ENCODE data around the gene CKMT1A.
"Not testable (repeated sequence)": the region's sequence is repeated elsewhere in the genome, so short reads cannot be mapped to it uniquely, and the experiment has no call there.

The CKMT1A gene

DNA sequence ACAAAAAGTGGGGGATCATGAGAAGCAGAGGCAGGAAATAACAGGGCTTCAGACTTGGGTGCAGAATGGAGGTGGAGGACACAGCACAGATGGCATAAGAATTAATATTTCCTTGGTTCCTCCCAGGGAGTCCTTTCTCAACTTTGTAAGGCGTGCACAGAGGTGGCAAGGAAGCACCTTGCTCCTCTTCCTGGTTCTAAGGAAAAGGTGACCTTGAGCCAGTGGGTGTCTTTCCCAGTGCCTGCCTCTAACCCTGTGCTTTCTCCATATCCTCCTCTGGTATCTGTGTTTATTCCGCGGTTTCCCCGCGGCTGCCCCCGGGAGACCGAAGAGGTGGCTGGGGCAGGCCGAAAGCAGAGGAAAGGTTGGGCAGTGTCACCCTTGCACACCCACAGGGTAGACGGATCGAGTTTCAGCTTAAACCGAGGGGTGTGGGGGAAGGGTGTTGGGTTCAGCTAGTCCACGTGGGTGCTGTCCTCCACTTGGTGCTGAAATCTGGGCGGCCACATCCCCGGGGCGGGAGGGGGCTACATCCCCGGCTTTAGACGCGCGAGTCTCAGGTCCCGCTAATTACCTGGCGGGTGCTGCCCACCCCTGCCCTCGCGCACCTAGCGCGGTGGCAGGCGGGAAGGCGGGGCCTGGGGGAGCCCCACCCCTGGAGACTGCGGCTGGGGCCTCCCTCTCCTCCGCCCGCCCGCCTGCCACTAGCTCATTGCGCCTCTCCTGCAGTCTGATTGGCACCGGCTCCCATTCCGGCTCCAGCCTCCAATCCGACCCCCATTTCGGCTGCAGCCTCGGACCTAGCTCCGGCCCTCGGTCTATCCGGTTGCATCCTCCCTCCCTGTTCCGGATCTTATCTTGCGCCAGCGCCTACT is at the start of gene CKMT1A:
CKMT1A (plus strand) TSS at position 712 of the 875 bp plus-strand sequence. CDS start 192 bp downstream, outside the sequence.
- DNase-seq (ENCODE audit: low read depth) = not testable (repeated sequence)

DNA sequence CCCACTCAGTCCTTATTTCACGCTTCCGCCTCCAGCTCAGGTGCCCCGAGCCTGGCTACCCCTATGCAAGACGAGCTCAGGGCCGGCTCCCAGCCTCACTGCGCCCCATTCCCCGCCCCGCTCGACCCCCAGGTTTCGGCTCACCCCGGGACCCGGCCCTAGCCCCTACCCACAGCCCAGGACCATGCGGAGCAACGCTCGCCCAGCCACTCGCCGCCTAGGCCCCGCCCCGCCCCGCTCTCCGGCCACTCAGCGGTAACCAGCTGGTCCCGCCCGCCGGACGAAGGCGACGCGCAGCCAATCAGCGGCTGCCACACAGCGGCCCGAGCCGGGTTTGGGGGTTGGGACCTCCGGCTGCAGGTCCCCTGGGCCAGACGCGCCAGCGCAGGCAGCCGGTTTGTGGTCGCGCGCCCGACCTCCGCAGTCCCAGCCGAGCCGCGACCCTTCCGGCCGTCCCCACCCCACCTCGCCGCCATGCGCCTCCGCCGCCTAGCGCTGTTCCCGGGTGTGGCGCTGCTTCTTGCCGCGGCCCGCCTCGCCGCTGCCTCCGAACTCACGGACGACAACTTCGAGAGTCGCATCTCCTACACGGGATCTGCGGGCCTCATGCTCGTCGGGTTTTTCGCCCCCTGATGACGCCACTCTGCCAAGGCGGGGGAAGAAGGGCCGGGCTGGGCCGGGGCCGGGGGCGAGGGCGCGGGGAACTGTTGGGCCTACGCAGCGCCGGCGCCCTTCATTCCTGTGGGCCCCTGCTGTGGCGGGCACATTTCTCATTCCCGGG is 44.8 kb upstream of the CKMT1A start, which contains the start of gene CATSPER2:
CATSPER2 (minus strand) TSS at position 196 of the 781 bp plus-strand sequence. CDS start 783 bp downstream, outside the sequence.
- no peak for DNase-seq (ENCODE audit: low read depth)

DNA sequence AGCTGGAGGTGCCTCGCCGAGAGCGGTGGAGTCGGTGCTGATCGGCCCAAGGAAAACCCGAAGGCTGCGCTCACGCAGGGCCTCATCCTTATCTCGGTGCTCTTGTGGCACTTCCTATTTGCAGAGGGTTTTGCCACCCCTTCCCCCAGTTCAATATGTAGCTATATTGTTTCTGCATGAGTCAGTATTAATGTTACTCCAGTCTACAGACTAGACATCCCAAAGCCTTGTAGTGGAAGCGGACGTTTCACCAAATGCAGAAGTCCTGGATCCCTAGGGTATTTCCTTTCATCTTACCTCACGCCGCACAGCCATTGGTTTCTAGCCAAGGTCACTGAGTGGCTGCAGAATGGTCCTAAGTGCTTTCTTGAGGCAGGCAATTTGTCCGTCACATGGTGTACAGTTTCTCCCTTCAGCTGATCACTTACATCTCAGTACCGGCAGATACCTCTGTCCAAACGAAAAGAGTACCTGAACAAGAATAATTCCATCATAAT is 44.2 kb upstream of the CKMT1A start:
- DNase-seq (ENCODE audit: low read depth) = not testable (repeated sequence)

DNA sequence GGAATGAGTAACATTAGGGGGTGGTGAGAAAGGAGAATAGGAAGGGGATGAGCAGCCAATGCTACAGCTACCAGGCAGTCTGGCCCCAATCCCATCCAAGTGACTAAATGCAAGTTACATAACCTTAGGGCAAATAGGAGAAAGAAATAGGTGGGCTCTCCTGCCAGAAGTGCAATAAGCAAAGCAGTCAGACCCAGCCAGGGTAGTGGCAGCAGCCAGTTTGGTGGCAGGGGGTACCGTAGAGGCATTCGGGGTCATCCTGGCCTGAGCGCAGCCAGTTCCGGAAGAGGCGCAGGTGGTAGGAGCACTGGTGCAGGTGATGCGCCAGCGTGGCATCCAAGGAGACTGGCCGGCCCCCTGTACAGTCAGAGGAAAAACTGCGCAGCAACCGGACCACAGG is 33.9 kb upstream of the CKMT1A start:
- DNase-seq (ENCODE audit: low read depth) = not testable (repeated sequence)

DNA sequence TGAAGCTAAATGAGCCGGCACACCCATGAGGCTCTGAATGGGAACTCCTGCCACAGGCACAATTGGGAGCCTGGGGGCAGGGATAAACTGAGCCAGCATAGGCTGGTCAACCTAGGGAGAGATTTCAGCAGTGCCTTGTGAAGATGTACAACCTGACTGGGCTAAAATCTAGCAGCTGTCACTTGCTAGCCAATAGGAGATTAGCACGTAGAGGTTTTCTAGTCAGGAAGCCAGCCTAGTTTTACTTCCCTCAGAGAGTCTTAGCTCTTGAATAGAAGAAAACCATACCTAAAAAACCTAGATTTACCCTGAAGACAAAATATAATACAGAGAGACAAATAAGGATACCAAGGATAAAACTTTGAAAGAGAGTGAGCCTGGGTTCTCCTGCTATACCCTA is 31.4 kb upstream of the CKMT1A start:
- not testable (repeated sequence) for DNase-seq (ENCODE audit: low read depth)

DNA sequence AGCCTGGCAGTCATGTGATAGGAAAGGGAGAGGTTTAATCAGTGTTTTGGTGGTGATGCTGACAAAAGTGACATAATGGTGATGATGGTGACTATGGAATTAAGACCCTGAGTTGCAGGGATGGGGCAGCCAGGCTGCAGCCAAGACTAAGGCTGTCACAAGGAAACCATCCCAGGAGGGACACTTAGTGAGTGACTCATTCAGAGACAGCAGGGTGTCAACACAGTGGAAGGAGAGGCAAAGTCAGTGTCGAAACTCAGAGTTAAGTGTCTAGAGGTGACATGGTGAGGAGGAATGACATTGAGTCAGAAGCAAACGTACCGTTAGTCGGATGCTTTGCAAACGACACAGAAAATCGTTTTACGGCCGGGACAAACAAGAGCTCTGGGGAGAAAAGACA is 30.3 kb upstream of the CKMT1A start:
- not testable (repeated sequence) for DNase-seq (ENCODE audit: low read depth)

DNA sequence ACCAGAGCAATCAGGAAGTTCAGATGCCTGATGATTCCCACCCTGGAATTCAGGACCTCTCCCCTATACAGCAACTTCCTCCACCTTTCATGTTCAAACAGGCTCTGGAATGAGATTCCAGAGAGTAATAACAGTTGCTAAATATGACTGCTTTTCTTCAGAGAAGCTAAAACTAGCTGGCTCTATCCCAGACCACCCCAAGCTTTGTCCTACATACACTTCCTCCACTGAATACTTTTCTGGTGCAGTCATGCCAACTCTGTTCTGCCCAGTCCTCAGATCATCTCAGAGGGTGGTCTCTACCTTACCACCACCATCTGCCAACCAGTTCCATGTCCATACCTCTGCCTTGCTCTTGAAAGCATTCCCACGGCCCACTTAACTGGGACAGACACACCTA is 27.5 kb upstream of the CKMT1A start:
- not testable (repeated sequence) for DNase-seq (ENCODE audit: low read depth)

DNA sequence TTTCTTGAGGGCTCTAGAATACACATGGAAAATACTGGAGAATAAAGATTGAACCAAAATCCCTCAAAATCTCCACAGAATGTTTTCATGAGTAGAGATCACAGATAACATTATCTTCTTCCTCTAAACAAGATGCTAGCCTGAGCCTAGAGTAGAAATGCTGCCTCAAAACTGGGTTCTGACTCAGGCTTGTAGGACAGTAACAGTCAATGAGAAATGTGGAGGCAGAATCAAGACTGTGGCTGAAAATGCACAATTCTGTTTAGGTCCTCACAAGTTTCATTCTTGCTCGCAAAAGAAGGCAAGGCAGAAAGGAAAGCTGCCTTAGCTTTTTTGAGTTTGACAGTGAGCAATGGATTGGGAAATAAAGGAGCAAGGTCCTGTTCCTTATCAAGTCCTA is 19.5 kb upstream of the CKMT1A start:
- DNase-seq (ENCODE audit: low read depth) = not testable (repeated sequence)

DNA sequence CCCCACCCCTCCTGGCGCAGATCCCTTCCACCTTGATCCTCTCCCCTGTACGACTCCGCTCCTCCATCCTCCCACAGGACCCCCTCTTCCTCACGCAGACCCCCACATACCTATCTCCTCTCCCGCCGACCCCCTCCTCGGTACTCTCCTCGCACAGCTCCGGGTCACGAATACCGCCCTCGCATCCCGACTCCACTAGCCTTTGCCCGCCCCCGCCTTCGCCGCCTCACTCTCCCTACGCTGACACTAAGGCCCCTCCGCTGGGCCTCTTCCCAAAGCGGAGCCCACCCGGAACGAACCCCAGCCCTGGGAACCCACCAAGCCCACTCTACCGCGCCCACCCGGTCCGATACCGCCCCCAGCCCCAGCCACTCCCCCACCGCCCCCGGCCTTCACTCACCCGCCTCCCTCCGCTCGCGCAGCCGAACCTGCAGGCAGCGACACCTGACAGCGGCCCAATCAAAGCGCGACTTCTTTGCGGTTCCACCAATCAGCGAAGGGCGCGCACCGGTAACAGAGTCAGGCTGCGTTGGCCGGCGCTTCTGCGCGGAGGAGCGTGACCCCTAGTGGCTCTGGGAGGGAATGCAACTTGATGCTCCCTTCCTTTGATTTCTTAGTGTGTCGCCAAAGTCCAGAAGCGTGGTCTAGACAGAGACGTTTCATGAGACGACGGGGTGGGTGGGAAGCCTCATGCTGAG is 3.9 kb upstream of the CKMT1A start:
- not testable (repeated sequence) for DNase-seq (ENCODE audit: low read depth)

DNA sequence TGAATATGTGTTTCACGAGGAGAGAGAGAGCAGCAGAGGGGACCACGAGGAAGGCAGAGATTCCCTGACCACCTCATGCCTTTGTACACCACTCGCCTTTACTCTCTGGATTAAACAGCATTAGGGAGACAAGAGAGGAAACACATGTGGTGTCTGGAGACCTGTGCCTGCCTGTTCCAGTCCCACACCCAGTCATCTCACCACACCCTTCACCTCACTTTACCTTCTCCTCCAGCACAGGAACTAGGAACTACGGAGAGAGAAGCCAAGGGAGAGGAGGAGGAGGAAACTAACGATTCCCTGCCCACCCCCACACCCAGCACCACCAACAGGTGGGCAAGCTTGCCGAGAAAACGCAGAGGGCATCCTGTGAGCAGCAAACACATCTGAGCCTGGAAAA is 980 bp upstream of the CKMT1A start:
- DNase-seq (ENCODE audit: low read depth) = not testable (repeated sequence)

DNA sequence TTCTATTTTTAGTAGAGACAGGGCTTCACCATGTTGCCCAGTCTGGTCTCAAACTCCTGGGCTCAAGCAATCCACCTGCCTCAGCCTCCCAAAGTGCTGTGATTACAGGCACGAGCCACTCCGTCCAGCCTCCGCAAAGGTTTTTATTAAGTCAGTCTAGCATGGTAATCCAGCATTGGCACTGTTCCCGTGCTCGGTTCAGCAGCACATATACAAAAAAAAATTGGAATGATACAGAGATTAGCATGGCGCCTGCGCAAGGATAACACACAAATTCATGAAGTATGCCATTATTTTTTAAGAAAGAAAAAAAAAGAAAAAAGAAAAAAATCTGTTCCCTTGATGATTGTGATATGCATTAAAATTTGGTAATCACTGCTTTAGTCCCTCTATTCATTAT is 8.5 kb downstream of the CKMT1A start:
- no peak for DNase-seq (ENCODE audit: low read depth)

DNA sequence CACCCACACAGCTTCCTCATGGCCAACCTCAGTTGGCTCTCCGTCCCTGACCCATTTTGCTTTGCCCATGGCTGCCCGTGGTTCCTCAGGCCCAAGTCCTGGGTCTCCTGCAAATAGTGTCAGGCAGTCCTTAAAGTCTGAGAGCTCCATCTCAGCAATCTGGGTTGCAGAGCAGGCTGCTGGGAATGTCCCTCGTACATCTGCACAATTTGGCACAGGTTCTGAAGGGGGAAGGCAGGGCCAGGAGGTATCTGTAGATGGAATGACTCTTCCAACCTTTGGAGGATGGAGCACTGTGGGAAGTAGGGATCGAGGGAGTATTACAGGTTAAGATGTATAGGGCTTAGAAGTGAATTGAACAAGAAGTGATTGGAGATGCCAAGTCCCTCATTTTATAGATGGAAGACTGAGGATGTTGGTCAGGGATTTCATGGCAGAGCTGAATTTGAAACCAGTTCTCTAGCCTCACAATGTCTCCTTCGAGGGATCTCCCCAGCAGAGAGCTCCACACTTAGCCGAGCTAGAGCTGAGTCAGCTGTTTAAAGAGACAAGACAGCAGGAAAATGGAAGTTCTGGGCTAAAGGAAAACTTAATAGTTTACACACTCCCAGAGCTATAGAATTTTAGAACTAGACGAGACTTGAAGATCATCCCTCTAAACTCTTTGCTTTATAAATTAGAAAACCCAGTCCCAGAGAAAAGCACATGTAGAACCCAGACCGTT is 9.2 kb downstream of the CKMT1A start:
- DNase-seq (ENCODE audit: low read depth) = no peak

DNA sequence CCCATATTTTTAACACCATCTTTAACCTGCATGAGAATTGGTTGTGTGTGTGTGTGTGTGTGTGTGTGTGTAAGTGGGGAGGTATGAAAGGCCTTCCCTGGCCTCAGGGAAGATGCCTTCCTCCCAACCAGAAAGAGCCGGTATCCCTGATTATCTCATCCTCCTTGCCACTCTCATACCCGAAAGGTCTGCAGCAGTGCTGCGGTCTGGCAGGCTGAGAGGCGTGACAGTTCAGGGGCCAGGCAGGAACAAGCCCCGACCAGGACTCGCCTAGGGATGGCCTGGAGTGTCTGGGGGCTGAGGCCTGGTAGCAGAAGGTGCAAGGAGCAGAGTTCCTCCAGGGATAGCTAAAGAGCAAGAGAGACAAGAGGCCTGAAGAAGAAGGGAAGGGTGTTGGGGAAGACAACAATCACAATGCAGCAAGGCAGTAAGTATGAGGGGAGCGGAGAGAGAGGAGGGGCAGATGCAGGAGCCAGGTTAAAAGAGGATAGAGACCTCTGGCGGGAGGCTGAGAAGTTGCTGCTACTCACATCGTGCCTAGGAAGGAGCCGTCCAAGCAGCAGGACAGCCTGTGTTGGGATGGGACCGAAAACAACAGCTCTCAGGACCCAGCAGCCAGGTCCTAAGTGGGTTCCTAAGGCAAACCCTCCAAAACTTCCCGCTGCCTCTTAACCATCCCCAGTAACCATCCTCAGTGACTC is 16.9 kb downstream of the CKMT1A start:
- DNase-seq (ENCODE audit: low read depth) = not testable (repeated sequence)

DNA sequence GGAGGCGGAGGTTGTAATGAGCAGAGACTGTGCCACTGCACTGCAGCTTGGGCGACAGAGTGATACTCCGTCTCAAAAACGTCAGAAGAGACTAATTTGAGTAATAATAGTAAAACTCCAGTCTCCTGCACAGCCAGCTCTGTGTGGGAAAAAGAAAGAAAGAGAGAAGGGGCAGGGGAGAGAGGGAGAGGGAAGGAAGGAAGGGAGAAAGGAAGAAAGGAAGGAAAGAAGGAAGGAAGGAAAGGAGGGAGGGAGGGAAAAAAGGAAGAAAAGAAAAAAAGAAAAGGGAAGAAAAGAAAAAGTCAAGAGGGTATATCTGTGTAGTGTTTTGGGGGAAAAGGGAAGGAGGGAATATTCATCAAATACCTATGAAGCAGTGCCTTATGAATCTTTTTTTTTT is 29.5 kb downstream of the CKMT1A start:
- no peak for DNase-seq (ENCODE audit: low read depth)

DNA sequence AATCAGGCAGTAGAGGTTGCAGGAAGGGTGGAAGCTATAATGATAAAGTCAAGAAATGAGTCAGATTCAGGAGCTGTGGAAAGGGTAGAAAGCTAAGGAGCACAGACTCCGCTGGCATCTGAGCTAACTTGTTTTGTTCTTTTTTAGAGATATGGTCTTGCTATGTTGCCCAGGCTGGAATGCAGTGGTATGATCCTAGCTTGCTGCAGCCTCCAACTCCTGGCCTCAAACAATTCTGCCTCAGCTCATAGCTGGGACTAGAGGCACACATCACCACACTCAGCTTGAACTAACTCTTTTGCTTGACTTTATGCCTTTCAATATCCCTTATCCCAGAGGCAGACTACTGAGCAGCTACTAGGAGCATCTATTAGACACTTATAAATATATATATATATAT is 32.6 kb downstream of the CKMT1A start:
- DNase-seq (ENCODE audit: low read depth) = not testable (repeated sequence)

DNA sequence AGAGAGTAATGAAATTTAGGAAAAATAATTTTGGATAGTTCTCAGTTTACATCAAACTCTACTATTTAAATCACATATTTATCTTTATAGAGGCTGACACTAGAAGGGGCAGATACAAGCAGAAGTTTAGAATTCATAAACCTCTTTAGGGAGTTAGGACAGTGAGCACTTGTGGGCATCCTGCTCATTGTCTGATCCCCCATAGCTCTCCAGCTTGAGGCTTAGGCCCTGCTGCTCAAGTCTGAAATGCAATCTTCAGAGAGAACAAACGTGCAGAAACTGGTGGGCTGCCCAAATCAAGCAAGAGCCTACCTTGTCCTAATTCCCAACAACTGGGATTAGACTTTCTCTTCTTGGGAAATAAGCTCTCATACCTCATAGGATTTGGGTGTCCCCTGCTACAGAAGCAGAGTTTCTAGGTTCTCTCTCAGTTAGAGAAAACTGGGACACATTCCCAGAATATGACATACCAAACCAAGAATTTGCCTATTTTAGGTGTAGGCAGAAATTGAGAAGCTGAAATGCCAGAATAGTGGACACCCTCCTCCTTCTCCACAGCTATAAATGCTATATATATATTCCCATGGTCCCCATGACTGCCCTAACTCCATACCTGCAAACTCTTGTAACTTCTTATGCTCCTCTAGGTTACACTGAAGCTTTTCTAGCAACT is 34.5 kb downstream of the CKMT1A start:
- DNase-seq (ENCODE audit: low read depth) = not testable (repeated sequence)

DNA sequence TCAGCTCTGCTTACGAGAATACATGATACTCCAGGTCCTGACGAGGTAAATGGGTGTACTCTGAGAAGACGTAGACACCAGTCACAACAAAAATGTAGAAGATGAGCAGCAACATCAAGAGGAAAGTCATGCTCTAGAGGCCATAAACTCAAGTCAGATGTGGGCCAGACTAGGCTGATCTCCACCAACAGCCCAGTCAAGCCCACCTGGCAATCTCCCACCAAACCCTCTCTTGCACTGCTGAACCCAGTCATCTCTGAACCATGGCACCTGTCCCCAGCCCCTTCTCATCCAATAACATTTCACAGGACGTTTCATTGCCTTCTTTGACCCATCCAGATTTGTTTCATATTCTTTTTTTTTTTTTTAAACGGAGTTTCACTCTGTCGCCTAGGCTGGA is 41.8 kb downstream of the CKMT1A start:
- DNase-seq (ENCODE audit: low read depth) = no peak

DNA sequence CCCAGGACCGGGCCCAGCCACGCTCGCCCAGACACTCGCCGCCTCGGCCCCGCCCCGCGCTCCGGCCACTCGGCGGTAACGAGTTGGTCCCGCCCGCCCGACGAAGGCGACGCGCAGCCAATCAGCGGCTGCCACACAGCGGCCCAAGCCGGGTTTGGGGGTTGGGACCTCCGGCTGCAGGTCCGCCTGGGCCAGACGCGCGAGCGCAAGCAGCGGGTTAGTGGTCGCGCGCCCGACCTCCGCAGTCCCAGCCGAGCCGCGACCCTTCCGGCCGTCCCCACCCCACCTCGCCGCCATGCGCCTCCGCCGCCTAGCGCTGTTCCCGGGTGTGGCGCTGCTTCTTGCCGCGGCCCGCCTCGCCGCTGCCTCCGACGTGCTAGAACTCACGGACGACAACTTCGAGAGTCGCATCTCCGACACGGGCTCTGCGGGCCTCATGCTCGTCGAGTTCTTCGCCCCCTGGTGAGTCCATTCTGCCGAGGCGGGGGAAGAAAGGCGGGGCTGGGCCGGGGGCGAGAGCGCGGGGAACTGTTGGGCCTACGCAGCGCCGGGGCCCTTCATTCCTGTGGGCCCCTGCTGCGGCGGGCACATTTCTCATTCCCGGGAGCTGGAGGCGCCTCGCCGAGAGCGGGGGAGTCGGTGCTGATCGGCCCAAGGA is 52.7 kb downstream of the CKMT1A start, which contains the start of gene PDIA3:
PDIA3 (plus strand) TSS at position 194 of the 658 bp plus-strand sequence; CDS start at position 296, 102 bp downstream.
- peak; percentile 89 for DNase-seq (ENCODE audit: low read depth)

DNA sequence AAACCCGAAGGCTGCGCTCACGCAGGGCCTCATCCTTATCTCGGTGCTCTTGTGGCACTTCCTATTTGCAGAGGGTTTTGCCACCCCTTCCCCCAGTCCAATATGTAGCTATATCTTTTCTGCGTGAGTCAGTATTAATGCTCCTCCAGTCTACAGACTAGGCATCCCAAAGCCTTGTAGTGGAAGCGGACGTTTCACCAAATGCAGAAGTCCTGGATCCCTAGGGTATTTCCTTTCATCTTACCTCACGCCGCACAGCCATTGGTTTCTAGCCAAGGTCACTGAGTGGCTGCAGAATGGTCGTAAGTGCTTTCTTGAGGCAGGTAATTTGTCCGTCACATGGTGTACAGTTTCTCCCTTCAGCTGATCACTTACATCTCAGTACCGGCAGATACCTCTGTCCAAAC is 53.2 kb downstream of the CKMT1A start:
- not testable (repeated sequence) for DNase-seq (ENCODE audit: low read depth)

Data from activated T-cell treated with anti-CD3 and anti-CD28 coated beads for 48 hours (primary cell).